Smooth muscle cell (in vitro differentiated cells): ENCODE data around the gene CCDC124. TPM values are rescaled to one million over a fixed set of nuclear protein-coding genes. Genes with fewer than 3 reads are reported as not detected.

Experiments
- DNase-seq: peaks from one replicate; lab custom pipeline; 2025; ENCODE audit not compliant: unreplicated experiment; lab: John Stamatoyannopoulos, UW
- H2AFZ ChIP-seq: fragments of 200-600 bp; sonication (generic); 2 replicates; pipeline ENCODE4 v1.6.0; 2016; ENCODE audit warnings: antibody characterized with exemption, low read depth, mild to moderate bottlenecking
- H3F3A ChIP-seq: fragments of 200-600 bp; sonication (generic); 2 replicates; pipeline ENCODE4 v1.6.0; 2017; ENCODE audit warnings: antibody characterized with exemption, low read depth
- H3K27ac ChIP-seq: fragments of 200-600 bp; sonication (generic); 2 replicates; pipeline ENCODE4 v1.5.1; 2016; ENCODE audit warnings: low read depth, mild to moderate bottlenecking
- H3K27me3 ChIP-seq: fragments of 200-600 bp; sonication (generic); 2 replicates; pipeline ENCODE4 v1.6.1; 2016; ENCODE audit warnings: low read depth, mild to moderate bottlenecking
- H3K36me3 ChIP-seq: fragments of 200-600 bp; sonication (generic); 2 replicates; pipeline ENCODE4 v1.5.1; 2016; ENCODE audit warnings: low read depth
- H3K4me1 ChIP-seq: fragments of 200-600 bp; sonication (generic); 2 replicates; pipeline ENCODE4 v1.5.1; 2016; ENCODE audit warnings: low read depth
- H3K4me2 ChIP-seq: fragments of 200-600 bp; sonication (generic); 2 replicates; pipeline ENCODE4 v1.6.0; 2016; ENCODE audit warnings: mild to moderate bottlenecking
- H3K4me3 ChIP-seq: fragments of 200-600 bp; sonication (generic); 2 replicates; pipeline ENCODE4 v1.5.1; 2016; ENCODE audit warnings: mild to moderate bottlenecking
- H3K79me2 ChIP-seq: fragments of 200-600 bp; sonication (generic); 2 replicates; pipeline ENCODE4 v1.6.0; 2016; ENCODE audit warnings: low read depth, mild to moderate bottlenecking
- H3K9ac ChIP-seq: fragments of 200-600 bp; sonication (generic); 2 replicates; pipeline ENCODE4 v1.6.0; 2016; ENCODE audit warnings: low read depth
- H3K9me3 ChIP-seq: fragments of 200-600 bp; sonication (generic); replicated peaks from 2 replicates; pipeline ENCODE4 v1.5.1; 2016; ENCODE audit warnings: low read depth
- H4K20me1 ChIP-seq: fragments of 200-600 bp; sonication (generic); 2 replicates; pipeline ENCODE4 v1.6.0; 2016; ENCODE audit warnings: low read depth
- CTCF ChIP-seq: fragments of 200-600 bp; sonication (generic); IDR thresholded peaks from 2 replicates; pipeline ENCODE4 v1.5.1; 2017; ENCODE audit warnings: borderline replicate concordance, mild to moderate bottlenecking, antibody characterized with exemption; ENCODE audit not compliant: insufficient read depth, poor library complexity, severe bottlenecking
- WGBS: methylation state at CpG from one replicate; pipeline ENCODE4 v1.1.7; 2016; ENCODE audit warnings: low lambda C conversion rate; 5-methylcytosine and 5-hydroxymethylcytosine counted together
- polyA plus RNA-seq: library from polyadenylated mRNA; unstranded; fragments of >200 nt; fragmentation: Nextera tagmentation; extraction: Ambion mirVana; gene quantifications from 2 replicates; pipeline ENCODE4 v1.2.1, GENCODE V29; 2016
- total RNA-seq: library from RNA; depleted of rRNA; stranded (reverse); fragments of >200 nt; gene quantifications from 2 replicates; pipeline ENCODE4 v1.2.3, GENCODE V29; 2014

CCDC124 gene
- total and polyA plus RNA-seq, 2 experiments from 2014 or later = 34.5 to 156 TPM

DNA sequence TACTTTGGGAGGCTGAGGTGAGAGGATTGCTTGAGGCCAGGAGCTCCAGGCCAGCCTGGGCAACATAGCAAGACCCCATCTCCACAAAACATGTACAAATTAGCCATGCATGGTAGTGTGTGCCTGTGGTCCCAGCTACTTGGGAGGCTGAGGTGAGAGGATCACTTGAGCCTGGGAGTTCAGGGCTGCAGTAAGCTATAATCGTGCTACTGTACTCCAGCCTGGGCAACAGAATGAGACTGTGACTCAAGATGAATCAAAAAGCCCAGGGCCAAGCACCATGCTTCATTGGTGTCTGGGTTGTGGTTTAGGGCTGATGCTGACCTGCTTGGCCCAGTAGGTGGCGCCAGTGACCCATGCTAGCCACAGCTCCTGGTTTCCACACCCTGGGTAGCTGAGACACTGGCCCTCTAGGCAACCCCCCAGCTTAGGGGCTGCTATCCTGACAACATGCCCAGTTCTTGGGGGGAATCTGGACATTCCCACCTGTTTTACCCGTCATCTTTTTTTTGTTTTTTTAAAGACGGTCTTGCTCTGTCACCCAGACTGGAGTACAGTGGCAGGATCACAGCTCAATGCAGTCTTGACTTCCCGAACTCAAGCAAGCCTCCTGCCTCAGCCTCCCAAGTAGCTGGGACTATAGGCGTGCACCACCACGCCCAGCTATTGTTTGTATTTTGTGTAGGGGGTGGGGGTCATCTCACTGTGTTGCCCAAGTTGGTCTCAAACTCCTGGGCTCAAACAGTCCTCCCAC, 5.5 kb downstream of the CCDC124 start:
- H3K4me3 ChIP-seq = no peak overlapping the region
- no peak overlapping the region for H3K9ac ChIP-seq
- WGBS = 60% methylated on average over 7 of the region's 7 CpGs
- H4K20me1 ChIP-seq = peaks cover 5% of the 10 kb centered on the region
- no peaks in the 10 kb centered on the region for H3K27me3 ChIP-seq
- no peaks in the 10 kb centered on the region for H3F3A ChIP-seq
- no peaks in the 10 kb centered on the region for H3K36me3 ChIP-seq
- peaks cover 6% of the 10 kb centered on the region for H3K4me1 ChIP-seq
- peak; percentile 89 for TF ChIP-seq CTCF
- H3K27ac ChIP-seq = peak overlapping the region; percentile 34
- H3K4me2 ChIP-seq = no peak overlapping the region
- peak; percentile 38 for DNase-seq
- no peak overlapping the region for H2AFZ ChIP-seq
- H3K9me3 ChIP-seq = no peaks in the 10 kb centered on the region
- peaks cover 15% of the 10 kb centered on the region for H3K79me2 ChIP-seq

- Histone ChIP-seq H3K79me2 (no peaks in the 10 kb centered on the region), H3K36me3 (no peaks in the 10 kb centered on the region), H3K9ac (no peak overlapping the region), H3F3A (no peaks in the 10 kb centered on the region), H3K9me3 (no peaks in the 10 kb centered on the region), H3K27me3 (no peaks in the 10 kb centered on the region), H4K20me1 (peaks cover 9% of the 10 kb centered on the region), H2AFZ (no peak overlapping the region), H3K4me1 (peaks cover 1% of the 10 kb centered on the region), H3K4me2 (no peak overlapping the region), H3K4me3 (no peak overlapping the region), H3K27ac (no peak overlapping the region)
- no peak for TF ChIP-seq CTCF
- no peak for DNase-seq
- 86% methylated on average over 11 of the region's 17 CpGs for WGBS
Observed at GRCh38 chr19:17942181-17942580, 9.4 kb downstream of the CCDC124 start.

- Histone ChIP-seq H3K4me2 (no peak overlapping the region), H2AFZ (no peak overlapping the region), H4K20me1 (peaks cover 9% of the 10 kb centered on the region), H3F3A (no peaks in the 10 kb centered on the region), H3K4me1 (peaks cover 4% of the 10 kb centered on the region), H3K4me3 (no peak overlapping the region), H3K27me3 (no peaks in the 10 kb centered on the region), H3K9me3 (no peaks in the 10 kb centered on the region), H3K36me3 (no peaks in the 10 kb centered on the region), H3K79me2 (no peaks in the 10 kb centered on the region), H3K27ac (no peak overlapping the region), H3K9ac (no peak overlapping the region)
- no peak for TF ChIP-seq CTCF
- DNase-seq = no peak
- 85% methylated on average over 29 of the region's 41 CpGs for WGBS
Observed at GRCh38 chr19:17942582-17943273, 9.9 kb downstream of the CCDC124 start.
